Stimulated activated CD8-positive, alpha-beta memory T cell treated with anti-CD3 and anti-CD28 coated beads, Interleukin-7, amount 100 ng/mL, for 24 hours (primary cell): Measurements from ENCODE around the gene GNE.
"Not testable (repeated sequence)": the region's sequence is repeated elsewhere in the genome, so short reads cannot be mapped to it uniquely, and the experiment has no call there.

Source experiments
- DNase-seq: peaks from one replicate; pipeline ENCODE4 v3.0.0-alpha.2; 2020; ENCODE audit warnings: low read depth

GNE gene, protein sequence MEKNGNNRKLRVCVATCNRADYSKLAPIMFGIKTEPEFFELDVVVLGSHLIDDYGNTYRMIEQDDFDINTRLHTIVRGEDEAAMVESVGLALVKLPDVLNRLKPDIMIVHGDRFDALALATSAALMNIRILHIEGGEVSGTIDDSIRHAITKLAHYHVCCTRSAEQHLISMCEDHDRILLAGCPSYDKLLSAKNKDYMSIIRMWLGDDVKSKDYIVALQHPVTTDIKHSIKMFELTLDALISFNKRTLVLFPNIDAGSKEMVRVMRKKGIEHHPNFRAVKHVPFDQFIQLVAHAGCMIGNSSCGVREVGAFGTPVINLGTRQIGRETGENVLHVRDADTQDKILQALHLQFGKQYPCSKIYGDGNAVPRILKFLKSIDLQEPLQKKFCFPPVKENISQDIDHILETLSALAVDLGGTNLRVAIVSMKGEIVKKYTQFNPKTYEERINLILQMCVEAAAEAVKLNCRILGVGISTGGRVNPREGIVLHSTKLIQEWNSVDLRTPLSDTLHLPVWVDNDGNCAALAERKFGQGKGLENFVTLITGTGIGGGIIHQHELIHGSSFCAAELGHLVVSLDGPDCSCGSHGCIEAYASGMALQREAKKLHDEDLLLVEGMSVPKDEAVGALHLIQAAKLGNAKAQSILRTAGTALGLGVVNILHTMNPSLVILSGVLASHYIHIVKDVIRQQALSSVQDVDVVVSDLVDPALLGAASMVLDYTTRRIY

DNA sequence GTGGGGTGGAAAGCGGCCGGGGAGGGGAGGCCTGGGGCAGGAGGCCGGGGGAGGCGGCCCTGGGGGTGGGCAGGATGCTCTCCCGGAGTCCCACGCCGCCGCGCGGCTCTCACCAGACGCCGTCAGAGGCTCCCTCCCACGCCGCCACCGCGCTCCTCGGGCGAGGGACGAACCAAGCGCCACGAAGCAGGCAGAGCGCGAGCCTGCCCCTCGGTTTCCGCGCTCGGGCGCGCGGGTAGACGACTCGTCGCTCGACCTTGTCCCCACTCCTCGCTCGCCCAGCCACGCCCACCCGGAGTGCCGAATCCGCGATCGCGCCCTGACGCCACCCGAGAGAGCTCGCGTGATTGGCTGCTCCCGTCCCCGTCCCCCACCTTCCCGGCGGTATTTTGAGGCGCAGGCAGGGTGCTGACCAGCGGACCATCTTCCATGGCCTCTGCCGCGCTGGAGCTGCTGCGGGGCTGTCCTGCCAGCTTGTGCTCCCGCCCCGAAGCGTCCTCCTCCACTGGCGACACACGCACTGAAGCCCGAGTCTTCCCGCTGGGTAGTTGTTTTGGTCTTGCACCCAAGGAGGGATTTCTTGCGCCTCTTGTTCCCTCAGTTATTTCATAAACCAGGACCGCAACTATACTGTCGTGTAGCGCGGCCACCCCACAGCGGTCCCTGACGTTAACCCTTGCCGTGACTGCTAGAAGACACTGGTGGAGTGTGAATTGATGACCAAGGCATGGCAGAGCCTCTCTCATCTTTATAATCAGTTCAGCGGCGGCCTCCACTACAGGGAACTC, at the start of gene GNE:
Gene GNE, minus strand, starts transcription at position 241 of the 788 bp plus-strand sequence. CDS start 9,093 bp downstream, outside the sequence.
- DNase-seq = peak; percentile 96

DNA sequence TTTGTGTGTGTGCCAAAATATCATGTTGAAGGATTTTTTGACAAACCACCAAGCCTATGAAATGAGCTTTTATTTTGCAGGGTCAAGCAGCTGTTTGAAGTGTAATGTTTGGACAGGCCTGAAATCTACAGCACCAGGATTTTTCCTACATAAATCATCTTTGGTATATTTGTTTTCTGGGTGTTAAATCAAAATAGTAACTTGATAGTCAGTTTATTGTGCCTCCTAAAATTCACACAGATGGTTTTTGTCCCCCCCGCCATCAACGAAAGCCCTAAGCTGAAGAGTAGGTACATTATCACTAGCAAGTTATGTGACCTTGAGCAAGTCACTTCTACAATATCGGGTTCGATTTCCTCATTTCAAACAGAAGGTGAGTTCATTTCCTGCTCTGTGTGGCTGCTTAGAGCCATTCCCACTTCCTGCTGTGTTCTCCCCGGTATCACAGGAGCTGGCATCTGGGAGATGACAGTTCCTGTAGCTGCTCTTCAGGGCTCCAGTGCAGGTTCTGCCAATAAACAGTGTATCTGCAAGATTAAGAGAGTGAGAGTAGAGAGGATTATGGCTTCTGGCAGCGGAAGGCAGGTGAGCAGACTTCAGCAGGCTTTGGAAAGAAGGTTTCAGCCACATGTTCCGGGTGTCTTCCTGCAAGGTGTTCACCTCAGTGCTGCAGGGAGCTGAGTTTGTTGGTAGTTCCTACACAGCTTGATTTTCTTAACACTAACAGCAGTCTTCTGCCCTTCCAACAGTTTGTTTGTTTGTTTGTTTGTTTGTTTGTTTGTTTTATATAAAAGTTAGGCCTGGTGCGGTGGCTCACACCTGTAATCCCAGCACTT, 48.4 kb upstream of the GNE start:
- no peak for DNase-seq

- DNase-seq = not testable (repeated sequence)
Observed at GRCh38 chr9:36304366-36304765, 46.1 kb upstream of the GNE start.

GRCh38 chr9:36301227-36301626, 43.0 kb upstream of the GNE start:
- DNase-seq = no peak

DNA sequence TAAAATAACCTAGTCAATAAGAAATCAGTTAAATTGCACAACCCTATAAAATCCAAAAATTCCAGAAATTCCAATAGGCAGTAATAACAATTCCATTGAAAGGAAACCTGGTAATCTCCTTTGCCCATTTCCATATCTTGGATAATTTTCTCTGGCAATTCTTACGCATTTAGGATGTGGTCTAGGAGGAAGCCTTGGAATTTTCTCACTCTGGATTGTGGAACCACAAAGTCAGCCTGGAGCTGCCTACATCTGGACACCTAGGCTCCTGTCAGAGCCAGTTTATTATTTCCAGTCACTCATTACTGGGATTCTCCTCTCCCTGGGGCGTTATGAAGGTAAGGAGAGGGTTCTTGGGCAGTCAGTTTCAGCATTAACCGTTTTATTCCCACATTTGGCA, 40.3 kb upstream of the GNE start:
- no peak for DNase-seq

DNA sequence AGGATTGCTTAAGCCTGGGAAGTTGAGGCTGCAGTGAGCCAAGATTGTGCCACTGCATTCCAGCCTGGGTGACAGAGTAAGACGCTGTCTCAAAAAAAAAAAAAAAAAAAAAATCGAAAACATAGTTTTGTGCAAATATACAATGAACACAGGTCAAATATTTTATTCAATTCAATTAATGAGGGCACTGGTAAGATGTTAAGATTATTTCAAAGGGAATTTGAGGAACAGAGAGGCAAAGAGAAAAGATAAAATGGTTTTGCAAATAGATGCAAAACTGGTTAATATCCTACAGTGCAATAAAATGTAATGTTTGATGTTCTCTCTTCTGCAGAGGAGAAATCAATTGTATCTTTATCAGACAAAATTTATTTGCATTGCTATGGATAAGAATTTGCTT, 39.5 kb upstream of the GNE start:
- DNase-seq = no peak

GRCh38 chr9:36294996-36295395, 36.7 kb upstream of the GNE start:
- not testable (repeated sequence) for DNase-seq

- no peak for DNase-seq
Observed at GRCh38 chr9:36293918-36294317, 35.7 kb upstream of the GNE start.

DNA sequence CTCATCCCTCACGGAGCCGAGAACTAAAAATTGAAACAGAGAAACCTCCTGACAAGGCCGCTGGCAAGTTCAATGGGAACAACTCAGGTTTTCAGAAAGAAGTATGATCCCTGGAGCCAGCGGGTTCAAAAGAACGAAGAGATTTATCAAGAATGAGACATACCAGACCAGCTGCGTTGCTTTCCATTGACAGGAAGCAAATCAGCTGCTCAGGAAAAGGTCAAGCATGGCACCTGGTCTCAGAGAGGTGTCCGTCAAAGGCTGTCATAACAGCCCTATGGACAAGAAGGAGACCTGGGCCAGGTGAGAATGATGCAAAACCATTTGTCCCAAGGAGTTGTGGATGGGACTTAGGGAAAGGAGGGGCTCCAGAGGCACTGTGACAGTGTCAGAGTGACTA, 34.9 kb upstream of the GNE start:
- no peak for DNase-seq

GRCh38 chr9:36292641-36293040, 34.4 kb upstream of the GNE start:
- no peak for DNase-seq

GRCh38 chr9:36290996-36291395, 32.7 kb upstream of the GNE start:
- no peak for DNase-seq

GRCh38 chr9:36289836-36290435, 31.7 kb upstream of the GNE start:
- DNase-seq = no peak

DNA sequence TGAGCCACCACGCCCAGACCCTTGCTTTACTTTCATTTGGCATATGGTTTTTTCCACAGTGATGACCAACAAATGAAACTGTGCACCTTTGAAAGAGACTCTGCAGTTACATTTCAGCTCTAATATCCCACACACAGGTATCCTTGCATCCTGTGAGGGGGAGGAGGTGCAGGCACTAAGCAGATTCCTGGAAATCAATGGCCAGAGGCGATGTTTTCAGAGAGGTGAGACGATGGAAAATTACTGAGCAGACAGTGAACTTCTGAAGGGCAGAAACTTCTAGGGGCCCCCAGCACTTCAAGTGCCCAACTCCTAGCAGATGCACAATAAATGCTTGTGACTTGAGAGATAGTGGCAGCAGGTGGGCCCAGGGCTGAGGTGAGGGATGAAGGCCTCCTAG, 29.8 kb upstream of the GNE start:
- no peak for DNase-seq

GRCh38 chr9:36286388-36286787, 28.1 kb upstream of the GNE start:
- no peak for DNase-seq

GRCh38 chr9:36284226-36284625, 26.0 kb upstream of the GNE start:
- DNase-seq = no peak

DNA sequence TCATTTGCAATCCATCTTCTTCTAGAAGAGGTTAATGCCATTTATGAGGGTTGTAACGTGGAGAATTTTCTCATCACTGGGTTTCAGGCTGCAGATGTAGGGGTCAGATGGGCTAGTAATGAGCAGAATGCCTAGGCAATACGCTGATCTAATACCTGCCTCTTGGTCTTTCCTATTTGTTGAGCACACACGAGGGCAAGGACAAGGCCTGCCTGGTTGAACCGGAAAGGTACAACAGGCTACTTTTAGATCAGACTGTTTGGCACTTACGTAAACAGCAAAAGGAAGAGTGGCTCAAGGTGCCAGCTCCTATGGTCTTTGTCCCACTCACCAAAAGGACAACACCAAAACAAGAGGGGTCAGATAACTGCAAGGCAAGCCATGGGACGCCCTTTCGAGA, 24.0 kb upstream of the GNE start:
- no peak for DNase-seq

DNA sequence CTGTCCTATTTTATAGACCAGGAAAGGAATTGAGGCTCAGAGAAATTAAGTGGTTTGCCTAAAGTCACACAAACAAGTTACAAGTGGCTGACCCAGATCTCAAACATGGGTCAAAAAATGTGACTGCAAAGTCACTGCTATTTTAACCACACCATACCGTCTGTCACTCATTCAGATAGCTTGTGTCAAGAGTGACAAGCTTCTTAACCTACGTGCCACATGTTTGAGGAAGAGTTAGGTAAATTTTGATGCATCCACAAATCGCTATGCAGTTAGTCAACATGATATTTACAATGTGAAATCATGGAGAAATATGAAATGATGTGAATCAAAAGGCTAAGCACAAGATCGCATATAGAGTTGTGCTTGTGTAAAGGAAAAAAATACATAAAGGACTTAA, 22.7 kb upstream of the GNE start:
- no peak for DNase-seq

DNA sequence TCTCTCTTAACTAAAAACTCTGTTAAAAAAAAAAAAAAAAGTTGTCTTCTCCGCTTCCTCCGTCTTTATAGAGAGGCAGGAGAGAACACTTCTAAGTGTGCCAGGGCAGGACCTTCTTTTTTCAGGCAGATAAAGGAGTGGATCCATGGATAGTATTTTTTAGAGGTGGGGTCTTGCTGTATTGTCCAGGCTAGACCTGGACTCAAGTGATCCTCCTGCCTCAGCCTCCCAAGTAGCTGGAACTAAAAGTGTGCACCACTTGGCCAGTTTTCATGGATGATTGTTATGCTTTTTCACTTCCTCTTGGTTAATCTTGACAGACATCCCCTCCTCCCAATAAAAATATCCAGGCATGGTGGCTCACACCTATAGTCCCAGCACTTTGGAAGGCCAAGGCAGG, 20.0 kb upstream of the GNE start:
- DNase-seq = no peak

DNA sequence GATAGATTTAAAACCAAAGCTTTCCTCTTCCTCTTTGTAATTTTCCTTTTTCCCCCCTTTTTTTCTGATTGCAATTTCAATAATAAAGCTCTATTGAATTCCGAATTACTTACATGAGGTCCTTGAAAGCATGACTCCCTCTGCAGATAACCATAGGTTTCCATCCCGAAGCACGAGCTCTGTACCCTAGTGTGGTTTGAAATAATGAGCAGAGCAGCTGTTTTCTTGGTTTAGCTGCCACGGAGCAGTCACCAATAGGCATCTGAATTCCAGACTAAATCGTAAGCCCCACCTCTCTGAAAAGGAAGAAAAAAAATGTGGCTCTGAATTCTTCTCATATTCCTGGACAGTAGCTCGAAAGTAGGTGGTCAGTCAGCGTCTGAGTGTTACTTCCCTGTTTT, 18.5 kb upstream of the GNE start:
- no peak for DNase-seq

GRCh38 chr9:36276254-36276653, 18.0 kb upstream of the GNE start:
- no peak for DNase-seq

DNA sequence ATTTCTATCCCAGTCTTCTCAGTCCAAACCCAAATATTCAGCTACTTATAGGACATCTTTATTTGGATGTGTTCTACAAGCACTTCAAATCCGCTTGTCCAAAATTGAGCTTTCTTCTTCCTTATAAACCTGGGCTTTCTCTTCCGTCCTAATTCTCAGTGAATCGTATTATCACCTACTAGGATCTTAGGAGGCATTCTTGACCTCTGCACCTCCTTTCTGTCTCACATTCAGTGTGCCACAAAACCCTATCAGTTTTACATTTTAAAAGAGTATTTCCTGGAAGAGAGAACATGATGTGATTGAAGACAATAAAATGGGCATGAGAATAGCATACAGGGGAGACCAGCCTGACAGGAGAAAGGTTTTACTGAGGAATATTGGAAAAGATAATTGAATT, 16.8 kb upstream of the GNE start:
- no peak for DNase-seq
